ENCODE results near the gene BNC2. TPM values are rescaled to one million over a fixed set of nuclear protein-coding genes. Genes with fewer than 3 reads are reported as not detected.

The BNC2 gene
- total RNA-seq, 1 donor from 2014 or later: not detected

- H3K27ac Mint-ChIP-seq: no peak overlapping the region
- no peak for DNase-seq (ENCODE audit: low spot score)
- H3K36me3 Mint-ChIP-seq (ENCODE audit: low read depth): no peaks in the 10 kb centered on the region
- intact Hi-C loops (cut with micrococcal nuclease): no loop called here
- H3K9me3 Mint-ChIP-seq: no peaks in the 10 kb centered on the region
- no peak overlapping the region for H3K4me3 Mint-ChIP-seq
- H3K4me1 Mint-ChIP-seq (ENCODE audit: low read depth): no peaks in the 10 kb centered on the region
- no peaks in the 10 kb centered on the region for H3K27me3 Mint-ChIP-seq (ENCODE audit: insufficient read depth)
Observed at GRCh38 chr9:16755467-16756160, 114.9 kb downstream of the BNC2 start.

DNA sequence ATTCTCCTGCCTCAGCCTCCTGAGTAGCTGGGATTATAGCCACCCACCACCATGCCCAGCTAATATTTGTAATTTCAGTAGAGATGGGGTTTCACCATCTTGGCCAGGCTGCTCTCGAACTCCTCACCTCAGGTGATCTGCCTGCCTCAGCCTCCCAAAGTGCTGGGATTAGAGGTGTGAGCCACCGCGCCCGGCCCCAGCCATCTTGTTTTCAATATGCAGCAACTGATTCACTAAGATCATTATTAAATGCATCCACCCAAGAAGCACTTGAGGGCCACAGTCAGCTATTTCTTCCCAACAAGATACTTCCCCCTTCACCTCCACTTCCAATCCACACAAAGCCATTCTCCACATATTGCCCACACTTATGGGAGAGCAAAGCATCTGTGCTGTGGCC is 115.8 kb downstream of the BNC2 start:
- H3K9me3 Mint-ChIP-seq: no peaks in the 10 kb centered on the region
- intact Hi-C loops (cut with micrococcal nuclease): no loop called here
- no peak overlapping the region for H3K4me3 Mint-ChIP-seq
- DNase-seq (ENCODE audit: low spot score): no peak
- no peak overlapping the region for H3K27ac Mint-ChIP-seq
- H3K27me3 Mint-ChIP-seq (ENCODE audit: insufficient read depth): no peaks in the 10 kb centered on the region
- H3K36me3 Mint-ChIP-seq (ENCODE audit: low read depth): no peaks in the 10 kb centered on the region
- H3K4me1 Mint-ChIP-seq (ENCODE audit: low read depth): no peaks in the 10 kb centered on the region

DNA sequence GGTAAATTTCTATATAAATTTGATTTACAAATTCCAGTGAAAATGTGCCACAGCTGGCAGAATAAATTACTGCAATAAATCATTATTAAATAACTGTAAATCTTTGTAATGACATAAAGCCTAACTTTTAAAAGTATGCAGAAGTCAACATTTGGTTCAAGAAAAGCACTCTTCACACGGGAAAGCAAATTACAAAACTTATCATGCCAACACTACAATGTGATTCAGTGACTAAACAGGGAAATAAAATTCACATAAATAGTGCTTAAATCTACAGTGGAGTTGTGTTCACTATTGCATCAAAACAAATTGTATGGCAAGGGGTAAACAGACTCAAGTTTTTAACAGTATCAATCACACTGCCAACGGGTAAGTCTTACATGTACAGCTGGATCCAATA is 117.2 kb downstream of the BNC2 start:
- Mint-ChIP-seq H3K4me3 (no peak overlapping the region), H3K36me3 (ENCODE audit: low read depth) (no peaks in the 10 kb centered on the region), H3K27me3 (ENCODE audit: insufficient read depth) (no peaks in the 10 kb centered on the region), H3K9me3 (no peaks in the 10 kb centered on the region), H3K27ac (no peak overlapping the region), H3K4me1 (ENCODE audit: low read depth) (no peaks in the 10 kb centered on the region)
- intact Hi-C loops (cut with micrococcal nuclease): no loop called here
- DNase-seq (ENCODE audit: low spot score): no peak

- no peak for DNase-seq (ENCODE audit: low spot score)
- Mint-ChIP-seq H3K36me3 (ENCODE audit: low read depth) (no peaks in the 10 kb centered on the region), H3K4me1 (ENCODE audit: low read depth) (no peaks in the 10 kb centered on the region), H3K27ac (no peak overlapping the region), H3K4me3 (no peak overlapping the region), H3K9me3 (no peaks in the 10 kb centered on the region), H3K27me3 (ENCODE audit: insufficient read depth) (no peaks in the 10 kb centered on the region)
- intact Hi-C loops (cut with micrococcal nuclease): no loop called here
Observed at GRCh38 chr9:16752601-16753000, 117.9 kb downstream of the BNC2 start.

GRCh38 chr9:16750553-16750952 is 119.9 kb downstream of the BNC2 start:
- no peaks in the 10 kb centered on the region for H3K36me3 Mint-ChIP-seq (ENCODE audit: low read depth)
- no peaks in the 10 kb centered on the region for H3K27me3 Mint-ChIP-seq (ENCODE audit: insufficient read depth)
- no peaks in the 10 kb centered on the region for H3K4me1 Mint-ChIP-seq (ENCODE audit: low read depth)
- no peak overlapping the region for H3K27ac Mint-ChIP-seq
- H3K9me3 Mint-ChIP-seq: no peaks in the 10 kb centered on the region
- no peak overlapping the region for H3K4me3 Mint-ChIP-seq
- DNase-seq (ENCODE audit: low spot score): no peak
- intact Hi-C loops (cut with micrococcal nuclease): no loop called here

DNA sequence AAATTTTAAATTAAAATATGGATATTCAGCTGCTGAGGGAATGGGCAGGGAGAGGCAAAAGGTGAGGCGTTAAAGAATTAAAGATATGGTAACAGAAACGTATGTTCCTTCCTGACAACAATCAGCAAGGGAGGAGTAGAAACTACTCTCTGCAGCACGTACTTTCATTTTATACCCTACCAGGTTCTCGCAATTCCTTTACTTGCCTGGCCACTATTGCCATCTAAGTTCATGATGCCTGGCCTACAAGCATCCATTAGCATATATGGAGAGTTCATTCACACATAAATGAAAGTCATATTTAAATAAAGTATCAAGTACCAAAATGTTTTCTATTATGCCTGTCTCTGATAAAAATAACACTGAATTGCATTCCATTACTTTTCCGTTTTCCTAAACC is 125.1 kb downstream of the BNC2 start:
- no peaks in the 10 kb centered on the region for H3K36me3 Mint-ChIP-seq (ENCODE audit: low read depth)
- no peaks in the 10 kb centered on the region for H3K27me3 Mint-ChIP-seq (ENCODE audit: insufficient read depth)
- no peak overlapping the region for H3K27ac Mint-ChIP-seq
- no peaks in the 10 kb centered on the region for H3K9me3 Mint-ChIP-seq
- no peak for DNase-seq (ENCODE audit: low spot score)
- H3K4me1 Mint-ChIP-seq (ENCODE audit: low read depth): no peaks in the 10 kb centered on the region
- H3K4me3 Mint-ChIP-seq: no peak overlapping the region
- intact Hi-C loops (cut with micrococcal nuclease): no loop called here

DNA sequence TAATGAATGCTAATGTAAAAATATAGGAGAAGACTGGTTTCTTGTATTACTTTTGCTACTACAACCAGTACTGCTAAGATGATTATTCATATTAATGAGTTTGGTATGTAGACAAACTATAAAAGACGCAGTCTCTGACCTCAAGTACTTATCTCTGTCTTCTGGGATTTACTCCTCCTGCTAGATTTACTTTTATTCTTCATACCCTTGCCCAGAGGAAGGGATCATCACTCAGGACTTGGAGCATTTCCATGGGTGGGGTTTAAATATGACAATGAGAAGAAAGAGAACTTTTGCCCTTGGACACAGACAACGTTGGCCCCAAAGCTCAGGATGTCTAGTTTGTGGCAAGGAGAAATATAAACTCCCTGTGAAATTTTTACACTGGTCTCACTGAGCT is 126.1 kb downstream of the BNC2 start:
- Mint-ChIP-seq H3K4me3 (no peak overlapping the region), H3K36me3 (ENCODE audit: low read depth) (no peaks in the 10 kb centered on the region)

DNA sequence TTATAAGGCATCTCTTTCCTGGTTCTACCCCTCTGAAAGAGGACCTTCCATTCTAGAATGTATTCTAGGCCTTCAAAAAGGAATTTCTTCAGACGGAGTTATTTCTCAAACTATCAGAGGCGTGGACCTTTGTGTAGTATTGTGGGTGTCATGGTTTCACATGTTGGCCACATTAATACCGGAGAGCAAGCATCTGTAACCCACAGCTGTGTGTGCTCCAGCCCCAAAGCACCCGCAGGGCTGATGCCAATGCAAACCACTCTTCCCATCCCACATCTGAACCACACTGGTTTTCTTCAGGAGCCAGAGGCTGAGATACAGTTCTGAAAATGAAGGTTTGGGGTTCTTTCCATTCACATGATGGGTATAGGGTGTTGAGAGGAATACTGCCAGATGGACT is 127.1 kb downstream of the BNC2 start:
- H3K9me3 Mint-ChIP-seq: no peaks in the 10 kb centered on the region
- no peaks in the 10 kb centered on the region for H3K36me3 Mint-ChIP-seq (ENCODE audit: low read depth)
- intact Hi-C loops (cut with micrococcal nuclease): no loop called here
- no peak for DNase-seq (ENCODE audit: low spot score)
- H3K4me3 Mint-ChIP-seq: no peak overlapping the region
- no peaks in the 10 kb centered on the region for H3K4me1 Mint-ChIP-seq (ENCODE audit: low read depth)
- no peaks in the 10 kb centered on the region for H3K27me3 Mint-ChIP-seq (ENCODE audit: insufficient read depth)
- H3K27ac Mint-ChIP-seq: no peak overlapping the region

More for the DNA sequence above, 126.1 kb downstream of the BNC2 start:
- H3K27ac Mint-ChIP-seq: no peak overlapping the region
- intact Hi-C loops (cut with micrococcal nuclease): no loop called here
- DNase-seq (ENCODE audit: low spot score): no peak
- no peaks in the 10 kb centered on the region for H3K27me3 Mint-ChIP-seq (ENCODE audit: insufficient read depth)
- no peaks in the 10 kb centered on the region for H3K4me1 Mint-ChIP-seq (ENCODE audit: low read depth)
- H3K9me3 Mint-ChIP-seq: no peaks in the 10 kb centered on the region

DNA sequence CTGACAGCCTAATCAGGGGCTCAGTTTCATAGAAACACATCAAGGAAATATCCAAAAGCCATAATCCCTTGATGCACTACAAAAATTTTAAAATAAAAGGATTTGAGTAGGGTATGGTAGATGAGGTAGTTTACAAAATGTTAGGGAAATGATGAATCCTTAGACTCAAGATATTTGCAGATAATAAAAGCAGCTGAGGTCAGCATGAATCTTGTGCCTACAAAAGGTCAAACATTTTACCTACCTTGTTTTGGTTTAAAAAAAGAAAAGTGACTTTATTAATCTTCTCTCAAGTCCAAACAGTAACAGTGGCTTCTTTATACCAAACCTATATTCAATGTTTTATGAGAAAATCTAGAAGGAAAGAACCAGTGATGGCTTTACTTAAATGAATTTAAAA is 135.5 kb downstream of the BNC2 start:
- Mint-ChIP-seq H3K27ac (no peak overlapping the region), H3K4me3 (no peak overlapping the region), H3K9me3 (peaks cover 4% of the 10 kb centered on the region), H3K27me3 (ENCODE audit: insufficient read depth) (no peaks in the 10 kb centered on the region), H3K36me3 (ENCODE audit: low read depth) (no peaks in the 10 kb centered on the region), H3K4me1 (ENCODE audit: low read depth) (no peaks in the 10 kb centered on the region)
- DNase-seq (ENCODE audit: low spot score): no peak
- intact Hi-C loops (cut with micrococcal nuclease): no loop called here

- H3K9me3 Mint-ChIP-seq: peaks cover 4% of the 10 kb centered on the region
- peaks cover 6% of the 10 kb centered on the region for H3K27me3 Mint-ChIP-seq (ENCODE audit: insufficient read depth)
- intact Hi-C loops (cut with micrococcal nuclease): no loop called here
- DNase-seq (ENCODE audit: low spot score): no peak
- H3K36me3 Mint-ChIP-seq (ENCODE audit: low read depth): no peaks in the 10 kb centered on the region
- H3K27ac Mint-ChIP-seq: no peak overlapping the region
- no peak overlapping the region for H3K4me3 Mint-ChIP-seq
- H3K4me1 Mint-ChIP-seq (ENCODE audit: low read depth): no peaks in the 10 kb centered on the region
Observed at GRCh38 chr9:16732546-16732945, 137.9 kb downstream of the BNC2 start.

DNA sequence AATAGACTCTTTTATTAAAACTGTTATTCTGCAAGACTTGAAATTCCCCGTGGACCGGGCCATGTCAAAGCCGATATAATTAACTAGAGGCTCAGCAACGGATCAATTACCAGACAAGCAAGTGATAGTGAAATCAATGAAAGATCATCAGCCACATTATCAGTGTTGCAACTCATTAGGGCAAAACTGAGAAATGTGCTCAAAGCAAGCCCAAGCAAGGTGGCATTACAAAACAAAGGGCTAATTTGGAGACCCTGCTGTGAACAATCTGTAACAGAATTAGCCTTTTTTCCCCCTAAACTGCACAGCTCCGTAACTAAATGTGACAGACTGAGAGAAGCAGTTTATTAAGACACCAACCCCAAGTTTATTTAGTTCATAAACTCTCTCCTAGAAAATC is 140.3 kb downstream of the BNC2 start:
- Mint-ChIP-seq H3K27ac (no peak overlapping the region), H3K9me3 (peaks cover 4% of the 10 kb centered on the region), H3K27me3 (ENCODE audit: insufficient read depth) (peaks cover 24% of the 10 kb centered on the region), H3K4me1 (ENCODE audit: low read depth) (no peaks in the 10 kb centered on the region), H3K36me3 (ENCODE audit: low read depth) (no peaks in the 10 kb centered on the region), H3K4me3 (no peak overlapping the region)
- no peak for DNase-seq (ENCODE audit: low spot score)
- intact Hi-C loops (cut with micrococcal nuclease): no loop called here

DNA sequence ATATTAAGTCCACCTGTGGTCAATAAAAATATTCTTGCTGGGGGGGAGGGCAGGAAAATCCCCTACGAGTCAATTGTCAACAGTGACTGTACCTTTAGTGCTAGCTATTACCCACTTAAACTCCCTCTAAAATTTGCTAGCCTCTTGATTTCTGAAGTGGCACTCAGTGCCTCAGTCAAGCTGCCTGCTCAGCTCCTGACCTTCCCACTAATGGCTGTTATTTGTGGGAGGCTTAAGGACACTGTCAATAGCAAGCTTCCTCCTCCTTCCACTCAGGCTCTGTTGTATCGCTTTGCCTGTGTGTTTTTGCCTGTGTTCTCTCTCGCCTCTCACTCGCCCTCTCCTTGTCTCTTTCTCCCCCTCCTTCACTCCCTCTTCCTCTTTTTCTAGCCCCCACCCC is 140.8 kb downstream of the BNC2 start:
- H3K9me3 Mint-ChIP-seq: peaks cover 4% of the 10 kb centered on the region
- H3K4me3 Mint-ChIP-seq: no peak overlapping the region
- no peaks in the 10 kb centered on the region for H3K4me1 Mint-ChIP-seq (ENCODE audit: low read depth)
- DNase-seq (ENCODE audit: low spot score): no peak
- intact Hi-C loops (cut with micrococcal nuclease): no loop called here
- no peak overlapping the region for H3K27ac Mint-ChIP-seq
- peaks cover 26% of the 10 kb centered on the region for H3K27me3 Mint-ChIP-seq (ENCODE audit: insufficient read depth)
- no peaks in the 10 kb centered on the region for H3K36me3 Mint-ChIP-seq (ENCODE audit: low read depth)

- no peaks in the 10 kb centered on the region for H3K4me1 Mint-ChIP-seq (ENCODE audit: low read depth)
- peaks cover 26% of the 10 kb centered on the region for H3K27me3 Mint-ChIP-seq (ENCODE audit: insufficient read depth)
- no peak overlapping the region for H3K4me3 Mint-ChIP-seq
- intact Hi-C loops (cut with micrococcal nuclease): no loop called here
- H3K36me3 Mint-ChIP-seq (ENCODE audit: low read depth): no peaks in the 10 kb centered on the region
- H3K27ac Mint-ChIP-seq: no peak overlapping the region
- no peak for DNase-seq (ENCODE audit: low spot score)
- no peaks in the 10 kb centered on the region for H3K9me3 Mint-ChIP-seq
Observed at GRCh38 chr9:16728137-16728508, 142.3 kb downstream of the BNC2 start.

GRCh38 chr9:16727452-16728136 is 142.9 kb downstream of the BNC2 start:
- Mint-ChIP-seq H3K27me3 (ENCODE audit: insufficient read depth) (peaks cover 26% of the 10 kb centered on the region), H3K4me3 (no peak overlapping the region), H3K4me1 (ENCODE audit: low read depth) (no peaks in the 10 kb centered on the region), H3K9me3 (no peaks in the 10 kb centered on the region), H3K36me3 (ENCODE audit: low read depth) (no peaks in the 10 kb centered on the region), H3K27ac (no peak overlapping the region)
- intact Hi-C loops (cut with micrococcal nuclease): no loop called here
- DNase-seq (ENCODE audit: low spot score): no peak

Data from activated T-helper 1 cell treated with anti-CD3 and anti-CD28 coated beads, Interleukin-12 subunit alpha, Interleukin-12 subunit beta, Interleukin-2, Interleukin-4 antibody, amounts not matched to agents 30 ng/mL and 10 ng/mL and 1 ng/mL, durations not matched to agents 14 hours and 24 hours and 36 hours (primary cell).